Neutrophil (primary cell): ENCODE measurements around the gene BFSP1.

Experiments
- H3K27ac ChIP-seq: fragments of 200-600 bp; sonication (generic); 2 replicates; pipeline ENCODE4 v1.5.1; 2016; ENCODE audit warnings: mild to moderate bottlenecking, moderate library complexity
- H3K27me3 ChIP-seq: fragments of 200-600 bp; sonication (generic); 2 replicates; pipeline ENCODE4 v1.6.0; 2016; ENCODE audit warnings: mild to moderate bottlenecking
- H3K36me3 ChIP-seq: fragments of 200-600 bp; sonication (generic); 2 replicates; pipeline ENCODE4 v1.5.1; 2017
- H3K4me1 ChIP-seq, 2 experiments: fragments of 200-600 bp in 1 of 2; sonication (generic) in 1 of 2; 1 replicate in 1 of 2; 2 replicates in 1 of 2; pipeline versions ENCODE4 v1.5.1 to v1.6.1; 2013 to 2016; ENCODE audit warnings: low read depth in 1 of 2, low read length in 1 of 2, mild to moderate bottlenecking in 1 of 2, moderate library complexity in 1 of 2; ENCODE audit not compliant: control insufficient read depth in 1 of 2, insufficient read depth in 1 of 2
- H3K4me3 ChIP-seq, 2 experiments: fragments of 200-600 bp in 1 of 2; sonication (generic) in 1 of 2; 1 replicate in 1 of 2; 2 replicates in 1 of 2; pipeline ENCODE4 v1.5.1; 2013 to 2016; ENCODE audit warnings: low read depth in 1 of 2, low read length in 1 of 2, mild to moderate bottlenecking in 1 of 2, moderate library complexity in 1 of 2
- H3K9me3 ChIP-seq: fragments of 200-600 bp; sonication (generic); 2 replicates; pipeline ENCODE4 v1.5.1; 2016
- CTCF ChIP-seq: fragments of 200-600 bp; sonication (generic); IDR thresholded peaks from 2 replicates; pipeline ENCODE4 v1.5.1; 2016; ENCODE audit warnings: antibody characterized with exemption

BFSP1 gene

GRCh38 chr20:17500826-17501225 is 30.4 kb downstream of the BFSP1 start:
- no peak overlapping the region for H3K27ac ChIP-seq
- TF ChIP-seq CTCF: no peak
- no peaks in the 10 kb centered on the region for H3K36me3 ChIP-seq
- H3K4me3 ChIP-seq: no peak overlapping the region
- H3K27me3 ChIP-seq: peaks cover 3% of the 10 kb centered on the region
- H3K4me1 ChIP-seq: peaks cover 12 to 13% of the 10 kb centered on the region in 2 experiments
- no peaks in the 10 kb centered on the region for H3K9me3 ChIP-seq

GRCh38 chr20:17500271-17500670 is 30.9 kb downstream of the BFSP1 start:
- Histone ChIP-seq H3K9me3 (no peaks in the 10 kb centered on the region), H3K4me3 (no peak overlapping the region), H3K27ac (no peak overlapping the region), H3K27me3 (no peaks in the 10 kb centered on the region), H3K36me3 (no peaks in the 10 kb centered on the region), H3K4me1 (peaks cover 8 to 9% of the 10 kb centered on the region in 2 experiments)
- TF ChIP-seq CTCF: no peak

- Histone ChIP-seq H3K36me3 (no peaks in the 10 kb centered on the region), H3K9me3 (no peaks in the 10 kb centered on the region), H3K27me3 (no peaks in the 10 kb centered on the region), H3K4me1 (no peaks in the 10 kb centered on the region), H3K4me3 (no peak overlapping the region), H3K27ac (no peak overlapping the region)
- no peak for TF ChIP-seq CTCF
These were observed 32.1 kb downstream of the BFSP1 start for GRCh38 chr20:17499041-17499440.

GRCh38 chr20:17498641-17499040 is 32.5 kb downstream of the BFSP1 start:
- no peaks in the 10 kb centered on the region for H3K4me1 ChIP-seq
- H3K4me3 ChIP-seq: no peak overlapping the region
- no peaks in the 10 kb centered on the region for H3K27me3 ChIP-seq
- H3K36me3 ChIP-seq: no peaks in the 10 kb centered on the region
- no peak for TF ChIP-seq CTCF
- no peaks in the 10 kb centered on the region for H3K9me3 ChIP-seq
- no peak overlapping the region for H3K27ac ChIP-seq

- H3K9me3 ChIP-seq: no peaks in the 10 kb centered on the region
- no peak for TF ChIP-seq CTCF
- no peaks in the 10 kb centered on the region for H3K27me3 ChIP-seq
- H3K27ac ChIP-seq: no peak overlapping the region
- H3K4me3 ChIP-seq: no peak overlapping the region
- H3K36me3 ChIP-seq: no peaks in the 10 kb centered on the region
- H3K4me1 ChIP-seq: no peaks in the 10 kb centered on the region
These were observed 33.2 kb downstream of the BFSP1 start for GRCh38 chr20:17497821-17498580.
